Adrenal gland (tissue), 12 donors: ENCODE data around the gene C3orf52. TPM values are rescaled to one million over a fixed set of nuclear protein-coding genes. Genes with fewer than 3 reads are reported as not detected.

Experiments
- DNase-seq, 7 donors: peaks; one replicate each; pipeline ENCODE4 v3.0.0-alpha.2; 2019 to 2020
- H3K27ac ChIP-seq, 5 donors: fragments of 200-600 bp; sonication (generic) in 4 of 5; 1 replicate in 3 of 5; 2 replicates in 2 of 5; pipeline versions ENCODE4 v1.5.1 to v1.8.0; 2016 to 2020; ENCODE audit warnings: mild to moderate bottlenecking in 1 of 5
- H3K27me3 ChIP-seq: fragments of 200-600 bp; 2 replicates; pipeline ENCODE4 v1.8.0; 2021
- H3K36me3 ChIP-seq, 2 donors: fragments of 200-600 bp; replicated peaks in 1 of 2; 1 replicate in 1 of 2; 2 replicates in 1 of 2; pipeline versions ENCODE4 v1.5.1 to v1.8.0; 2018 to 2022
- H3K4me1 ChIP-seq, 2 donors: fragments of 200-600 bp; replicated peaks in 1 of 2; 1 replicate in 1 of 2; 2 replicates in 1 of 2; pipeline versions ENCODE4 v1.5.1 to v1.8.0; 2018 to 2021
- H3K4me3 ChIP-seq, 4 donors: fragments of 200-600 bp; sonication (generic) in 3 of 4; one replicate each; pipeline ENCODE4 v1.5.1; 2016 to 2018
- H3K9me3 ChIP-seq, 3 donors: fragments of 200-600 bp; sonication (generic) in 1 of 3; replicated peaks in 1 of 3; 1 replicate in 2 of 3; 2 replicates in 1 of 3; pipeline versions ENCODE4 v1.5.1 to v1.8.0; 2016 to 2021
- CTCF ChIP-seq, 6 experiments: fragments of 450-650 bp in 4 of 6; fragments of 200-600 bp in 2 of 6; sonication (generic) in 1 of 6; IDR thresholded peaks; 1 replicate in 5 of 6; 2 replicates in 1 of 6; pipeline versions ENCODE4 v1.5.1 to v1.8.0; 2016 to 2021; ENCODE audit warnings: antibody characterized with exemption in 6 of 6, mild to moderate bottlenecking in 2 of 6, moderate library complexity in 1 of 6
- POLR2A ChIP-seq, 2 donors: fragments of 450-650 bp; IDR thresholded peaks; one replicate each; pipeline ENCODE4 v1.6.1; 2017; ENCODE audit warnings: antibody characterized with exemption in 2 of 2, mild to moderate bottlenecking in 2 of 2, moderate library complexity in 1 of 2
- WGBS, 4 donors: extraction: QIAGEN DNeasy Blood & Tissue Kit in 2 of 4; methylation state at CpG; one replicate each; pipeline versions ENCODE4 v1.1.5 to v1.1.7; 2013 to 2017; 5-methylcytosine and 5-hydroxymethylcytosine counted together
- intact Hi-C, 2 donors: fragments of 100-400 bp; cut with DNase I; formaldehyde crosslinking; loops; one replicate each; pipeline versions ENCODE4 v1.14.1 to v1.15.0; 2022 to 2023
- polyA plus RNA-seq, 3 donors: library from polyadenylated mRNA; stranded (reverse); fragments of 200-250 nt in 2 of 3; fragments of 350-450 nt in 1 of 3; fragmentation: Illumina TruSeq in 1 of 3; extraction: RNeasy Lipid Tissue Mini Kit (QIAGEN cat#74804) in 1 of 3; gene quantifications; one replicate each; pipeline ENCODE4 v1.2.3, GENCODE V29; 2013 to 2014
- total RNA-seq, 9 donors: library from RNA; depleted of rRNA in 4 of 9; stranded (reverse); fragments of >200 nt in 4 of 9; fragments of 120-200 nt in 1 of 9; fragmentation: NEBNext Ultra II Directional in 1 of 9; extraction: Animal tissue kit (Norgen Biotek cat#: 25700) in 1 of 9; gene quantifications; one replicate each; pipeline versions ENCODE4 v1.1.0 to v1.2.4, GENCODE V29; 2013 to 2023
- donor health status: healthy with polysubstance abuse.
- donor health status: Bipolar disorder and iron deficiency.
- donor health status: DM: yes; HTN: yes; CAD: no.
- donor health status: DM: no; HTN: no; CAD: no.
- donor health status: DM: no; HTN: no; CAD: no.
- donor health status: DM: yes; HTN: yes; CAD: no.

The C3orf52 gene
- total and polyA plus RNA-seq, 12 donors: 0.06 to 9.0 (median 2.2) TPM

GRCh38 chr3:112086875-112087524 is 811 bp downstream of the C3orf52 start:
- Histone ChIP-seq H3K9me3 (no peaks in the 10 kb centered on the region), H3K36me3 (no peaks in the 10 kb centered on the region), H3K27ac (peak overlapping the region in 1 of 5 donors; percentile 83), H3K27me3 (no peaks in the 10 kb centered on the region), H3K4me1 (peaks cover 0 to 7% of the 10 kb centered on the region in 2 donors), H3K4me3 (peak overlapping the region in 2 of 4 donors; percentile 69 to 75)
- 19 to 29% (median 28%) methylated on average over 14 of the region's 14 CpGs for WGBS, 4 donors
- TF ChIP-seq CTCF (IDR thresholded peaks at IDR 0.05) (peak in 1 of 6 experiments; percentile 0), POLR2A (IDR thresholded peaks at IDR 0.05) (no peak)
- DNase-seq: no peak
- intact Hi-C loops: no loop called here

- 86 to 98% (median 91%) methylated on average over 5 of the region's 5 CpGs for WGBS, 4 donors
- intact Hi-C loops: no loop called here
- Histone ChIP-seq H3K36me3 (no peaks in the 10 kb centered on the region), H3K9me3 (no peaks in the 10 kb centered on the region), H3K4me1 (peaks cover under 1 to 7% of the 10 kb centered on the region in 2 donors), H3K27me3 (no peaks in the 10 kb centered on the region), H3K27ac (no peak overlapping the region), H3K4me3 (no peak overlapping the region)
- TF ChIP-seq CTCF (IDR thresholded peaks at IDR 0.05) (no peak), POLR2A (IDR thresholded peaks at IDR 0.05) (no peak)
- DNase-seq: no peak
Measured at GRCh38 chr3:112087746-112088145, 1.6 kb downstream of the C3orf52 start.

DNA sequence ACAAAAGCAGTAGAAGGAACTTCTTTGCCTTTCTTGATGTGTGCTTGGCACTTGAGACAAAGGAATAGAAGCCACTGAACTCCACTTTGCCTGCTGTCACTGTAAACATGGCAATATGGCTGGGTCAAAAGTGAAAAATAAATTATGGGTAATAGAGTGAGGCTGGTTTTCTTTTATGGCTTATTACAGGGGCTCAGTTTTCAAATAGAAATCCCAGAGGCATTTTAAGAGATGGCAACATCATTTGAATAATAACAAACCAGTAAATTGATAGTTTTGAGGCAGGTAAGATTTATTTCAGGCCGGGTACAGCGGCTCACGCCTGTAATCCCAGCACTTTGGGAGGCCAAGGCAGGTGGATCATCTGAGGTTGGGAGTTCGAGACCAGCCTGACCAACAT is 2.8 kb downstream of the C3orf52 start:
- Histone ChIP-seq H3K9me3 (no peaks in the 10 kb centered on the region), H3K4me1 (peaks cover 6 to 7% of the 10 kb centered on the region in 2 donors), H3K27me3 (no peaks in the 10 kb centered on the region), H3K36me3 (no peaks in the 10 kb centered on the region), H3K27ac (no peak overlapping the region), H3K4me3 (no peak overlapping the region)
- 72 to 87% (median 74%) methylated on average over 4 of the region's 4 CpGs for WGBS, 4 donors
- DNase-seq: no peak
- intact Hi-C loops: no loop called here
- TF ChIP-seq CTCF (IDR thresholded peaks at IDR 0.05) (no peak), POLR2A (IDR thresholded peaks at IDR 0.05) (no peak)

- H3K9me3 ChIP-seq: no peaks in the 10 kb centered on the region
- no peak overlapping the region for H3K27ac ChIP-seq
- no peaks in the 10 kb centered on the region for H3K36me3 ChIP-seq
- no peak overlapping the region for H3K4me3 ChIP-seq
- H3K27me3 ChIP-seq: no peaks in the 10 kb centered on the region
- intact Hi-C loops: no loop called here
- H3K4me1 ChIP-seq: peaks cover 6 to 7% of the 10 kb centered on the region in 2 donors
- no peak for DNase-seq
- TF ChIP-seq CTCF (IDR thresholded peaks at IDR 0.05): no peak
- TF ChIP-seq POLR2A (IDR thresholded peaks at IDR 0.05): no peak
- WGBS, 4 donors: 75 to 83% (median 78%) methylated on average over 9 of the region's 9 CpGs
Measured at GRCh38 chr3:112089956-112090886, 4.0 kb downstream of the C3orf52 start.
